Effector memory CD4-positive, alpha-beta T cell (primary cell): Measurements from ENCODE around the gene CYP27B1.

Source experiments
- DNase-seq, 3 donors: peaks; one replicate each; pipeline ENCODE4 v3.0.0-alpha.2; 2020
- H3K27ac ChIP-seq: 2 replicates; pipeline ENCODE4 v1.7.0; 2013; ENCODE audit warnings: mild to moderate bottlenecking, low read length, moderate library complexity; ENCODE audit not compliant: insufficient read depth, poor library complexity, severe bottlenecking
- H3K27me3 ChIP-seq: replicated peaks from 2 replicates; pipeline ENCODE4 v1.7.0; 2013; ENCODE audit warnings: mild to moderate bottlenecking, low read length; ENCODE audit not compliant: insufficient read depth, control insufficient read depth, poor library complexity, severe bottlenecking
- H3K36me3 ChIP-seq: 2 replicates; pipeline ENCODE4 v1.7.0; 2013; ENCODE audit warnings: mild to moderate bottlenecking, low read length, moderate library complexity; ENCODE audit not compliant: control insufficient read depth, insufficient read depth
- H3K4me1 ChIP-seq: 2 replicates; pipeline ENCODE4 v1.7.0; 2013; ENCODE audit warnings: low read length, mild to moderate bottlenecking; ENCODE audit not compliant: control insufficient read depth, insufficient read depth, poor library complexity, severe bottlenecking
- H3K4me3 ChIP-seq: 2 replicates; pipeline ENCODE4 v1.7.0; 2013; ENCODE audit warnings: low read length, low read depth, mild to moderate bottlenecking; ENCODE audit not compliant: insufficient read depth, poor library complexity, severe bottlenecking
- H3K9me3 ChIP-seq: 2 replicates; pipeline ENCODE4 v1.7.0; 2013; ENCODE audit warnings: mild to moderate bottlenecking, low read length, moderate library complexity; ENCODE audit not compliant: control insufficient read depth

Gene CYP27B1

GRCh38 chr12:57808351-57808750 is 41.5 kb upstream of the CYP27B1 start:
- Histone ChIP-seq H3K4me1 (no peaks in the 10 kb centered on the region), H3K9me3 (no peaks in the 10 kb centered on the region), H3K27ac (no peak overlapping the region), H3K27me3 (no peaks in the 10 kb centered on the region), H3K4me3 (no peak overlapping the region), H3K36me3 (peaks cover 29% of the 10 kb centered on the region)
- no peak for DNase-seq

- Histone ChIP-seq H3K4me1 (no peaks in the 10 kb centered on the region), H3K27me3 (no peaks in the 10 kb centered on the region), H3K36me3 (peaks cover 36% of the 10 kb centered on the region), H3K4me3 (no peak overlapping the region), H3K9me3 (no peaks in the 10 kb centered on the region), H3K27ac (no peak overlapping the region)
- no peak for DNase-seq
These were observed 40.4 kb upstream of the CYP27B1 start for GRCh38 chr12:57807285-57807684.

GRCh38 chr12:57806677-57807076 is 39.8 kb upstream of the CYP27B1 start:
- peaks cover 39% of the 10 kb centered on the region for H3K36me3 ChIP-seq
- no peak overlapping the region for H3K27ac ChIP-seq
- H3K9me3 ChIP-seq, result no peaks in the 10 kb centered on the region
- H3K4me1 ChIP-seq, result no peaks in the 10 kb centered on the region
- no peaks in the 10 kb centered on the region for H3K27me3 ChIP-seq
- no peak overlapping the region for H3K4me3 ChIP-seq
- DNase-seq, result no peak

GRCh38 chr12:57803319-57803893 is 36.5 kb upstream of the CYP27B1 start:
- no peak overlapping the region for H3K27ac ChIP-seq
- DNase-seq, result peak in 1 of 3 donors; percentile 14
- H3K4me1 ChIP-seq, result no peaks in the 10 kb centered on the region
- no peak overlapping the region for H3K4me3 ChIP-seq
- H3K9me3 ChIP-seq, result no peaks in the 10 kb centered on the region
- peaks cover 40% of the 10 kb centered on the region for H3K36me3 ChIP-seq
- H3K27me3 ChIP-seq, result no peaks in the 10 kb centered on the region

- Histone ChIP-seq H3K4me1 (no peaks in the 10 kb centered on the region), H3K36me3 (peaks cover 41% of the 10 kb centered on the region), H3K27ac (no peak overlapping the region), H3K4me3 (no peak overlapping the region), H3K27me3 (no peaks in the 10 kb centered on the region), H3K9me3 (no peaks in the 10 kb centered on the region)
- no peak for DNase-seq
These were observed 35.7 kb upstream of the CYP27B1 start for GRCh38 chr12:57802607-57803006.

GRCh38 chr12:57800965-57801364 is 34.1 kb upstream of the CYP27B1 start:
- no peaks in the 10 kb centered on the region for H3K27me3 ChIP-seq
- no peak overlapping the region for H3K4me3 ChIP-seq
- H3K4me1 ChIP-seq, result no peaks in the 10 kb centered on the region
- no peak for DNase-seq
- peaks cover 50% of the 10 kb centered on the region for H3K36me3 ChIP-seq
- no peak overlapping the region for H3K27ac ChIP-seq
- H3K9me3 ChIP-seq, result no peaks in the 10 kb centered on the region

GRCh38 chr12:57797933-57798332 is 31.1 kb upstream of the CYP27B1 start:
- Histone ChIP-seq H3K4me3 (no peak overlapping the region), H3K9me3 (no peaks in the 10 kb centered on the region), H3K27me3 (no peaks in the 10 kb centered on the region), H3K27ac (no peak overlapping the region), H3K4me1 (no peaks in the 10 kb centered on the region), H3K36me3 (peaks cover 64% of the 10 kb centered on the region)
- no peak for DNase-seq

- no peaks in the 10 kb centered on the region for H3K27me3 ChIP-seq
These were observed 30.1 kb upstream of the CYP27B1 start for GRCh38 chr12:57796996-57797395.

GRCh38 chr12:57795354-57795753 is 28.5 kb upstream of the CYP27B1 start:
- Histone ChIP-seq H3K36me3 (peaks cover 57% of the 10 kb centered on the region), H3K27me3 (no peaks in the 10 kb centered on the region), H3K4me3 (no peak overlapping the region), H3K4me1 (no peaks in the 10 kb centered on the region), H3K9me3 (no peaks in the 10 kb centered on the region), H3K27ac (no peak overlapping the region)
- no peak for DNase-seq

More at GRCh38 chr12:57796996-57797395, 30.1 kb upstream of the CYP27B1 start:
- Histone ChIP-seq H3K9me3 (no peaks in the 10 kb centered on the region), H3K4me1 (no peaks in the 10 kb centered on the region), H3K36me3 (peaks cover 63% of the 10 kb centered on the region), H3K4me3 (no peak overlapping the region), H3K27ac (no peak overlapping the region)
- no peak for DNase-seq

GRCh38 chr12:57793920-57794319 is 27.0 kb upstream of the CYP27B1 start:
- H3K36me3 ChIP-seq, result peaks cover 48% of the 10 kb centered on the region
- DNase-seq, result no peak

More at GRCh38 chr12:57793920-57794319, 27.0 kb upstream of the CYP27B1 start:
- Histone ChIP-seq H3K4me3 (no peak overlapping the region), H3K4me1 (no peaks in the 10 kb centered on the region), H3K27ac (no peak overlapping the region), H3K9me3 (no peaks in the 10 kb centered on the region), H3K27me3 (no peaks in the 10 kb centered on the region)
